Activated CD8-positive, alpha-beta T cell treated with anti-CD3 and anti-CD28 coated beads for 36 hours (primary cell): Measurements from ENCODE around the gene CEP250. TPM values are rescaled to one million over a fixed set of nuclear protein-coding genes. Genes with fewer than 3 reads are reported as not detected.

Source experiments
- ATAC-seq: fragments of 200-7000 bp; cut with Tn5 transposase; one replicate; pipeline ENCODE4 v1.10.0; 2021; ENCODE audit warnings: mild to moderate bottlenecking, moderate library complexity
- CTCF ChIA-PET: fragments of 350-600 bp; sonication (Branson Sonifier 250); formaldehyde crosslinking; loops from one replicate; lab custom pipeline; 2021; ENCODE audit warnings: antibody characterized with exemption; lab: Charles Lee
- POLR2A ChIA-PET: fragments of 350-600 bp; sonication (Branson Sonifier 250); formaldehyde crosslinking; loops from one replicate; lab custom pipeline; 2021; ENCODE audit warnings: antibody characterized with exemption; lab: Charles Lee
- DNase-seq: peaks from one replicate; pipeline ENCODE4 v3.0.0-alpha.2; 2020
- H3K27ac Mint-ChIP-seq: one replicate; pipeline ENCODE4 v1.8.0; 2021; ENCODE audit warnings: mild to moderate bottlenecking, mixed read lengths
- H3K27me3 Mint-ChIP-seq: one replicate; pipeline ENCODE4 v1.8.0; 2021; ENCODE audit warnings: mixed read lengths
- H3K36me3 Mint-ChIP-seq: one replicate; pipeline ENCODE4 v1.8.0; 2021; ENCODE audit warnings: low read depth, mixed read lengths
- H3K4me1 Mint-ChIP-seq: one replicate; pipeline ENCODE4 v1.8.0; 2021; ENCODE audit warnings: low read depth, mixed read lengths
- H3K4me3 Mint-ChIP-seq: one replicate; pipeline ENCODE4 v1.8.0; 2021; ENCODE audit warnings: mild to moderate bottlenecking, moderate library complexity, mixed read lengths
- H3K9me3 Mint-ChIP-seq: one replicate; pipeline ENCODE4 v1.8.0; 2021; ENCODE audit warnings: mixed read lengths
- CTCF ChIP-seq: fragments of 200-600 bp; IDR thresholded peaks from one replicate; pipeline ENCODE4 v1.8.0; 2022; ENCODE audit warnings: antibody characterized with exemption, mild to moderate bottlenecking
- intact Hi-C: fragments of 100-400 bp; cut with micrococcal nuclease; formaldehyde crosslinking; loops from one replicate; pipeline ENCODE4 v1.10.0; 2022
- total RNA-seq, 2 experiments: library from RNA; stranded (reverse); gene quantifications; one replicate each; pipeline ENCODE4 v1.2.3, GENCODE V29; 2021

CEP250 gene
- 10 to 100 TPM; 56.0 to 60.3 TPM for total RNA-seq

- TF ChIP-seq CTCF: no peak
- H3K36me3 Mint-ChIP-seq: no peaks in the 10 kb centered on the region
- H3K9me3 Mint-ChIP-seq: no peaks in the 10 kb centered on the region
- no peaks in the 10 kb centered on the region for H3K27me3 Mint-ChIP-seq
- peak within 1 kb of the TSS; percentile 90 for H3K4me3 Mint-ChIP-seq
- DNase-seq: peak; percentile 96
- ChIA-PET POLR2A (interaction anchor here (0.6 to 3.1 kb wide), 19 partner anchors 9 to 285 kb away, joined by 3 to 19 read pairs (median 5); partner anchors contain the start of genes CPNE1, EIF6, ERGIC3 and RBM12), CTCF (interaction anchor here (0.7 to 4.5 kb wide), 10 partner anchors 8 to 499 kb away, joined by 3 to 30 read pairs (median 6); partner anchors contain the start of genes GDF5 and SCAND1)
- intact Hi-C loops: no loop called here
- ATAC-seq: peak; percentile 99
- peaks cover 21% of the 10 kb centered on the region for H3K4me1 Mint-ChIP-seq
- peak within 1 kb of the TSS; percentile 99 for H3K27ac Mint-ChIP-seq
These were observed at the start of gene CEP250 for GRCh38 chr20:35454881-35455609. Gene CEP250, plus strand, starts transcription at chr20:35455598. Its CDS starts 6,770 bp downstream, at chr20:35462368.

GRCh38 chr20:35405775-35406174 lies 49.6 kb upstream of the CEP250 start:
- DNase-seq (no peak), ATAC-seq (no peak)
- Mint-ChIP-seq H3K9me3 (peaks cover 14% of the 10 kb centered on the region), H3K36me3 (peaks cover 52% of the 10 kb centered on the region), H3K4me1 (peaks cover 28% of the 10 kb centered on the region), H3K27me3 (no peaks in the 10 kb centered on the region), H3K4me3 (no peak overlapping the region), H3K27ac (peak overlapping the region; percentile 19)
- TF ChIP-seq CTCF: no peak
- intact Hi-C loops: no loop called here
- ChIA-PET CTCF (interaction anchor here (1.2 kb wide), 1 partner anchor 54 kb away, joined by 3 read pairs; no protein-coding TSS in a partner anchor), POLR2A (interaction anchor here (1.0 kb wide), 1 partner anchor 11 kb away, joined by 3 read pairs; no protein-coding TSS in a partner anchor)

- Mint-ChIP-seq H3K4me1 (peaks cover 28% of the 10 kb centered on the region), H3K9me3 (peaks cover 14% of the 10 kb centered on the region), H3K27me3 (no peaks in the 10 kb centered on the region), H3K36me3 (peaks cover 50% of the 10 kb centered on the region), H3K4me3 (no peak overlapping the region), H3K27ac (no peak overlapping the region)
- intact Hi-C loops: no loop called here
- ChIA-PET POLR2A (no interaction called here), CTCF (no interaction called here)
- no peak for DNase-seq
- no peak for ATAC-seq
- no peak for TF ChIP-seq CTCF
These were observed 47.1 kb upstream of the CEP250 start for GRCh38 chr20:35408270-35408669.

GRCh38 chr20:35409542-35409941 lies 45.9 kb upstream of the CEP250 start:
- ATAC-seq (no peak), DNase-seq (no peak)
- Mint-ChIP-seq H3K27me3 (peaks cover 1% of the 10 kb centered on the region), H3K4me1 (peaks cover 28% of the 10 kb centered on the region), H3K36me3 (peaks cover 45% of the 10 kb centered on the region), H3K4me3 (no peak overlapping the region), H3K9me3 (peaks cover 14% of the 10 kb centered on the region), H3K27ac (no peak overlapping the region)
- intact Hi-C loops: no loop called here
- no peak for TF ChIP-seq CTCF
- CTCF ChIA-PET: no interaction called here
- POLR2A ChIA-PET: interaction anchor here (1.2 kb wide), 1 partner anchor 10 kb away, joined by 3 read pairs; no protein-coding TSS in a partner anchor

- ChIA-PET CTCF (no interaction called here), POLR2A (interaction anchor here (1.1 to 1.5 kb wide), 3 partner anchors 21 to 107 kb away, joined by 3 to 5 read pairs (median 5); partner anchors contain the start of gene CEP250)
- no peak for TF ChIP-seq CTCF
- Mint-ChIP-seq H3K4me3 (peak overlapping the region; percentile 94), H3K27ac (peak overlapping the region; percentile 97), H3K9me3 (peaks cover 12% of the 10 kb centered on the region), H3K36me3 (peaks cover 35% of the 10 kb centered on the region), H3K27me3 (peaks cover 1% of the 10 kb centered on the region), H3K4me1 (peaks cover 19% of the 10 kb centered on the region)
- intact Hi-C loops: no loop called here
- no peak for DNase-seq
- ATAC-seq: no peak
These were observed 44.8 kb upstream of the CEP250 start for GRCh38 chr20:35410613-35411012.
